HepG2 (cell line): ENCODE measurements around the gene KIF13A. TPM values are rescaled to one million over a fixed set of nuclear protein-coding genes. Genes with fewer than 3 reads are reported as not detected.

Experiments used
- ATAC-seq: fragments of 200-7000 bp; cut with Tn5 transposase; 3 replicates; pipeline ENCODE4 v1.9.1; 2020; ENCODE audit warnings: mild to moderate bottlenecking, moderate library complexity
- BruUV-seq: library from RNA; stranded (reverse); fragments of 400-500 nt; replicated peaks from 2 replicates; lab custom pipeline; 2021; lab: Mats Ljungman, UMichigan
- CTCF ChIA-PET: fragments of 300-600 bp; formaldehyde crosslinking; extraction: SDS; loops from one replicate; lab custom pipeline; 2021; ENCODE audit warnings: low total read pairs, inconsistent platforms, low intra/inter-chr PET ratio; lab: Yijun Ruan, JAX
- POLR2A ChIA-PET: fragments of 350-600 bp; sonication (Branson Sonifier 250); formaldehyde crosslinking; loops from one replicate; lab custom pipeline; 2020; ENCODE audit warnings: antibody characterized with exemption, inconsistent platforms; lab: Yijun Ruan, JAX
- DNase-seq: peaks from one replicate; pipeline ENCODE4 v3.0.0-alpha.2; 2015; ENCODE audit warnings: low spot score
- FAIRE-seq: peaks from 3 replicates; lab custom pipeline; 2011; peaks lifted over from hg19 to GRCh38; lab: Jason Lieb, UNC
- H2AFZ ChIP-seq: one replicate; pipeline ENCODE4 v1.6.1; 2011; ENCODE audit warnings: low read length, inconsistent platforms
- H3K27ac ChIP-seq: fragments of 300-600 bp; 3 replicates; pipeline ENCODE4 v1.8.0; 2011; ENCODE audit warnings: mixed run types, mild to moderate bottlenecking, mixed read lengths, low read length, inconsistent platforms; ENCODE audit not compliant: insufficient read depth; ENCODE audit errors: extremely low read length
- H3K27me3 ChIP-seq, 2 experiments: fragments of 200-600 bp in 1 of 2; 2 replicates in 1 of 2; 3 replicates in 1 of 2; pipeline versions ENCODE4 v1.6.0 to v1.8.0; 2011; ENCODE audit warnings: low read length in 2 of 2, mild to moderate bottlenecking in 2 of 2, moderate library complexity in 2 of 2, inconsistent platforms in 1 of 2; ENCODE audit not compliant: insufficient read depth in 2 of 2, control insufficient read depth in 1 of 2
- H3K36me3 ChIP-seq, 2 experiments: fragments of 200-600 bp in 1 of 2; replicated peaks in 1 of 2; 2 replicates in 1 of 2; 3 replicates in 1 of 2; pipeline versions ENCODE4 v1.5.1 to v1.8.0; 2011; ENCODE audit warnings: low read length in 2 of 2, inconsistent platforms in 1 of 2; ENCODE audit not compliant: insufficient read depth in 2 of 2, control insufficient read depth in 1 of 2
- H3K4me1 ChIP-seq: 2 replicates; pipeline ENCODE4 v1.5.1; 2012; ENCODE audit warnings: low read length, inconsistent platforms; ENCODE audit not compliant: insufficient read depth
- H3K4me2 ChIP-seq: 2 replicates; pipeline ENCODE4 v1.6.0; 2011; ENCODE audit warnings: low read depth, low read length, inconsistent platforms
- H3K4me3 ChIP-seq, 3 experiments: fragments of 200-600 bp in 1 of 3; sonication (generic), shearing (Covaris generic) in 1 of 3; replicated peaks in 1 of 3; 2 replicates each; pipeline ENCODE4 v1.5.1; 2011 to 2016; ENCODE audit warnings: low read length in 3 of 3, inconsistent platforms in 2 of 3, low read depth in 2 of 3, mild to moderate bottlenecking in 2 of 3, control low read depth in 1 of 3, mixed read lengths in 1 of 3; ENCODE audit not compliant: insufficient read depth in 1 of 3
- H3K79me2 ChIP-seq: one replicate; pipeline ENCODE4 v1.6.1; 2011; ENCODE audit warnings: low read length, inconsistent platforms; ENCODE audit not compliant: insufficient read depth
- H3K9ac ChIP-seq: 2 replicates; pipeline ENCODE4 v1.6.0; 2011; ENCODE audit warnings: mild to moderate bottlenecking, low read depth, low read length, inconsistent platforms; ENCODE audit not compliant: insufficient read depth
- H3K9me3 ChIP-seq: 2 replicates; pipeline ENCODE4 v1.5.1; 2012; ENCODE audit warnings: mild to moderate bottlenecking, low read length
- H4K20me1 ChIP-seq: 2 replicates; pipeline ENCODE4 v1.6.0; 2011; ENCODE audit warnings: inconsistent platforms, mild to moderate bottlenecking, low read length, moderate library complexity; ENCODE audit not compliant: insufficient read depth
- ELF1 ChIP-seq: sonication (generic); formaldehyde crosslinking; IDR thresholded peaks from 2 replicates; pipeline ENCODE4 v1.4.0; 2020; ENCODE audit warnings: missing genetic modification reagents
- HBP1 ChIP-seq: IDR thresholded peaks from 2 replicates; pipeline ENCODE4 v1.6.1; 2016; ENCODE audit warnings: low read depth, control low read depth
- MXI1 ChIP-seq: IDR thresholded peaks from 3 replicates; pipeline ENCODE4 v1.6.1; 2012; ENCODE audit warnings: low read depth, low read length, inconsistent platforms, borderline replicate concordance
- TCF7L2 ChIP-seq: IDR thresholded peaks from 2 replicates; pipeline ENCODE4 v1.6.1; 2011; ENCODE audit warnings: mild to moderate bottlenecking, low read depth, low read length, moderate library complexity
- THYN1 ChIP-seq: sonication (generic); formaldehyde crosslinking; IDR thresholded peaks from 2 replicates; pipeline ENCODE4 v1.8.1; 2023; ENCODE audit warnings: low read depth, mild to moderate bottlenecking, moderate library complexity, missing genetic modification reagents, borderline replicate concordance
- XBP1 ChIP-seq: sonication (generic); formaldehyde crosslinking; IDR thresholded peaks from 2 replicates; pipeline ENCODE4 v1.5.0; 2020; ENCODE audit warnings: missing genetic modification reagents
- ZBTB37 ChIP-seq: sonication (generic); formaldehyde crosslinking; IDR thresholded peaks from 2 replicates; pipeline ENCODE4 v1.4.0; 2020; ENCODE audit warnings: mild to moderate bottlenecking, missing genetic modification reagents
- ZBTB39 ChIP-seq: sonication (generic); formaldehyde crosslinking; IDR thresholded peaks from 2 replicates; pipeline ENCODE4 v1.5.0; 2020; ENCODE audit warnings: missing genetic modification reagents
- ZEB1 ChIP-seq: IDR thresholded peaks from 2 replicates; pipeline ENCODE4 v1.6.1; 2012; ENCODE audit warnings: mild to moderate bottlenecking, low read depth, inconsistent platforms; ENCODE audit not compliant: insufficient replicate concordance
- ZNF564 ChIP-seq: sonication (generic); formaldehyde crosslinking; IDR thresholded peaks from 2 replicates; pipeline ENCODE4 v1.8.1; 2023; ENCODE audit warnings: mild to moderate bottlenecking, missing genetic modification reagents
- ZSCAN31 ChIP-seq: sonication (generic); formaldehyde crosslinking; IDR thresholded peaks from 2 replicates; pipeline ENCODE4 v1.5.0; 2020; ENCODE audit warnings: low read depth, mild to moderate bottlenecking, missing genetic modification reagents
- WGBS: methylation state at CpG from one replicate; pipeline ENCODE4 v1.1.6; 2017; ENCODE audit warnings: low lambda C conversion rate; 5-methylcytosine and 5-hydroxymethylcytosine counted together
- in situ Hi-C: cut with HindIII; loops from 2 replicates; pipeline ENCODE4 v1.10.0; 2017; ENCODE audit warnings: low pct_unique_long_range_greater_than_20kb; ENCODE audit not compliant: extremely low pct_ligation_motif_present
- intact Hi-C: fragments of 100-400 bp; cut with micrococcal nuclease; formaldehyde crosslinking; loops from one replicate; pipeline ENCODE4 v1.10.0; 2022; ENCODE audit not compliant: unreplicated experiment
- polyA plus RNA-seq, 8 experiments: library from polyadenylated mRNA; depleted of rRNA in 3 of 8; stranded (reverse) in 7 of 8; unstranded in 1 of 8; fragments of >200 nt; fragmentation: Illumina TruSeq in 4 of 8; extraction: Trizol in 4 of 8; gene quantifications; 2 replicates each; pipeline versions ENCODE4 v1.2.1 to v1.2.3, GENCODE V29; 2011 to 2016; ENCODE audit warnings: low read depth in 4 of 8, missing spikeins in 1 of 8, mixed read lengths in 1 of 8; ENCODE audit not compliant: insufficient read depth in 1 of 8
- total RNA-seq, 5 experiments: library from RNA; depleted of rRNA; stranded (reverse); fragments of >200 nt; fragmentation: Illumina TruSeq; extraction: Trizol; gene quantifications; 2 replicates each; pipeline ENCODE4 v1.2.3, GENCODE V29; 2016; ENCODE audit warnings: low read depth in 1 of 5
- TF ChIP-seq, protein P1 (sequence below): sonication (generic); formaldehyde crosslinking; conservative IDR thresholded peaks from 2 replicates; pipeline ENCODE4 v1.4.0; 2020; ENCODE audit warnings: missing genetic modification reagents
- TF ChIP-seq, protein P2 (sequence below): IDR thresholded peaks from 2 replicates; pipeline ENCODE4 v1.4.0; 2020; ENCODE audit warnings: mild to moderate bottlenecking, missing genetic modification reagents

The KIF13A gene
- total and polyA plus RNA-seq, 2 of the 13 experiments (the other 11 are each of a cell fraction or from before 2014, with no cell fraction given) = 21.1 to 37.2 TPM

- no peaks in the 10 kb centered on the region for H3K27me3 ChIP-seq
- H3K36me3 ChIP-seq = no peaks in the 10 kb centered on the region
- no peak overlapping the region for H3K4me2 ChIP-seq
- FAIRE-seq (no peak), ATAC-seq (peak; percentile 16; the same call in 1 of the 3 replicates), DNase-seq (no peak)
- BruUV-seq = no TSS peak
- H4K20me1 ChIP-seq = no peaks in the 10 kb centered on the region
- no peaks in the 10 kb centered on the region for H3K79me2 ChIP-seq
- no peak overlapping the region for H2AFZ ChIP-seq
- H3K27ac ChIP-seq = no peak overlapping the region
- intact Hi-C loops (loop anchor here (5.0 kb wide), 1 partner anchor 108 kb away; the partner anchor contains the start of gene KIF13A), in situ Hi-C loops (no loop called here)
- H3K4me1 ChIP-seq = peaks cover 45% of the 10 kb centered on the region
- POLR2A ChIA-PET = no interaction called here
- no peaks in the 10 kb centered on the region for H3K9me3 ChIP-seq
- CTCF ChIA-PET = no interaction called here
- no peak overlapping the region for H3K4me3 ChIP-seq
- H3K9ac ChIP-seq = no peak overlapping the region
- 70% methylated on average over 2 of the region's 2 CpGs for WGBS
- TF ChIP-seq ZBTB37 (CRISPR knock-in tag) (no peak), XBP1 (no peak), HBP1 (no peak), MXI1 (no peak), TCF7L2 (no peak), THYN1 (CRISPR knock-in tag) (no peak), ZEB1 (no peak), ZSCAN31 (CRISPR knock-in tag) (no peak), ZBTB39 (CRISPR knock-in tag) (no peak), ELF1 (no peak), ZNF564 (no peak)
- TF ChIP-seq, protein P1, sequence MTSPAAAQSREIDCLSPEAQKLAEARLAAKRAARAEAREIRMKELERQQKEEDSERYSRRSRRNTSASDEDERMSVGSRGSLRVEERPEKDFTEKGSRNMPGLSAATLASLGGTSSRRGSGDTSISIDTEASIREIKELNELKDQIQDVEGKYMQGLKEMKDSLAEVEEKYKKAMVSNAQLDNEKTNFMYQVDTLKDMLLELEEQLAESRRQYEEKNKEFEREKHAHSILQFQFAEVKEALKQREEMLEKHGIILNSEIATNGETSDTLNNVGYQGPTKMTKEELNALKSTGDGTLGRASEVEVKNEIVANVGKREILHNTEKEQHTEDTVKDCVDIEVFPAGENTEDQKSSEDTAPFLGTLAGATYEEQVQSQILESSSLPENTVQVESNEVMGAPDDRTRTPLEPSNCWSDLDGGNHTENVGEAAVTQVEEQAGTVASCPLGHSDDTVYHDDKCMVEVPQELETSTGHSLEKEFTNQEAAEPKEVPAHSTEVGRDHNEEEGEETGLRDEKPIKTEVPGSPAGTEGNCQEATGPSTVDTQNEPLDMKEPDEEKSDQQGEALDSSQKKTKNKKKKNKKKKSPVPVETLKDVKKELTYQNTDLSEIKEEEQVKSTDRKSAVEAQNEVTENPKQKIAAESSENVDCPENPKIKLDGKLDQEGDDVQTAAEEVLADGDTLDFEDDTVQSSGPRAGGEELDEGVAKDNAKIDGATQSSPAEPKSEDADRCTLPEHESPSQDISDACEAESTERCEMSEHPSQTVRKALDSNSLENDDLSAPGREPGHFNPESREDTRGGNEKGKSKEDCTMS (CRISPR knock-in tag) = no peak
- TF ChIP-seq, protein P2, sequence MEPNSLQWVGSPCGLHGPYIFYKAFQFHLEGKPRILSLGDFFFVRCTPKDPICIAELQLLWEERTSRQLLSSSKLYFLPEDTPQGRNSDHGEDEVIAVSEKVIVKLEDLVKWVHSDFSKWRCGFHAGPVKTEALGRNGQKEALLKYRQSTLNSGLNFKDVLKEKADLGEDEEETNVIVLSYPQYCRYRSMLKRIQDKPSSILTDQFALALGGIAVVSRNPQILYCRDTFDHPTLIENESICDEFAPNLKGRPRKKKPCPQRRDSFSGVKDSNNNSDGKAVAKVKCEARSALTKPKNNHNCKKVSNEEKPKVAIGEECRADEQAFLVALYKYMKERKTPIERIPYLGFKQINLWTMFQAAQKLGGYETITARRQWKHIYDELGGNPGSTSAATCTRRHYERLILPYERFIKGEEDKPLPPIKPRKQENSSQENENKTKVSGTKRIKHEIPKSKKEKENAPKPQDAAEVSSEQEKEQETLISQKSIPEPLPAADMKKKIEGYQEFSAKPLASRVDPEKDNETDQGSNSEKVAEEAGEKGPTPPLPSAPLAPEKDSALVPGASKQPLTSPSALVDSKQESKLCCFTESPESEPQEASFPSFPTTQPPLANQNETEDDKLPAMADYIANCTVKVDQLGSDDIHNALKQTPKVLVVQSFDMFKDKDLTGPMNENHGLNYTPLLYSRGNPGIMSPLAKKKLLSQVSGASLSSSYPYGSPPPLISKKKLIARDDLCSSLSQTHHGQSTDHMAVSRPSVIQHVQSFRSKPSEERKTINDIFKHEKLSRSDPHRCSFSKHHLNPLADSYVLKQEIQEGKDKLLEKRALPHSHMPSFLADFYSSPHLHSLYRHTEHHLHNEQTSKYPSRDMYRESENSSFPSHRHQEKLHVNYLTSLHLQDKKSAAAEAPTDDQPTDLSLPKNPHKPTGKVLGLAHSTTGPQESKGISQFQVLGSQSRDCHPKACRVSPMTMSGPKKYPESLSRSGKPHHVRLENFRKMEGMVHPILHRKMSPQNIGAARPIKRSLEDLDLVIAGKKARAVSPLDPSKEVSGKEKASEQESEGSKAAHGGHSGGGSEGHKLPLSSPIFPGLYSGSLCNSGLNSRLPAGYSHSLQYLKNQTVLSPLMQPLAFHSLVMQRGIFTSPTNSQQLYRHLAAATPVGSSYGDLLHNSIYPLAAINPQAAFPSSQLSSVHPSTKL (CRISPR knock-in tag) = no peak
These were observed 108.3 kb downstream of the KIF13A start for GRCh38 chr6:17879184-17879583.
